T-helper 1 cell treated with Interleukin-12 subunit alpha and Interleukin-12 subunit beta and Interleukin-4 antibody, amounts not matched to agents 30 ng/mL and 1 ng/mL, for 36 hours (primary cell): ENCODE results near the gene RAB11FIP4. TPM values are rescaled to one million over a fixed set of nuclear protein-coding genes. Genes with fewer than 3 reads are reported as not detected.

Experiments
- intact Hi-C: fragments of 100-400 bp; cut with micrococcal nuclease; formaldehyde crosslinking; loops from one replicate; pipeline ENCODE4 v1.15.1; 2024
- total RNA-seq: library from RNA; stranded (reverse); gene quantifications from 2 replicates; pipeline ENCODE4 v1.2.3, GENCODE V29; 2022

RAB11FIP4 gene
- total RNA-seq, 1 donor from 2014 or later = 34.3 TPM

- intact Hi-C loops = no loop called here
Observed at GRCh38 chr17:31537565-31538011, 146.1 kb downstream of the RAB11FIP4 start.

DNA sequence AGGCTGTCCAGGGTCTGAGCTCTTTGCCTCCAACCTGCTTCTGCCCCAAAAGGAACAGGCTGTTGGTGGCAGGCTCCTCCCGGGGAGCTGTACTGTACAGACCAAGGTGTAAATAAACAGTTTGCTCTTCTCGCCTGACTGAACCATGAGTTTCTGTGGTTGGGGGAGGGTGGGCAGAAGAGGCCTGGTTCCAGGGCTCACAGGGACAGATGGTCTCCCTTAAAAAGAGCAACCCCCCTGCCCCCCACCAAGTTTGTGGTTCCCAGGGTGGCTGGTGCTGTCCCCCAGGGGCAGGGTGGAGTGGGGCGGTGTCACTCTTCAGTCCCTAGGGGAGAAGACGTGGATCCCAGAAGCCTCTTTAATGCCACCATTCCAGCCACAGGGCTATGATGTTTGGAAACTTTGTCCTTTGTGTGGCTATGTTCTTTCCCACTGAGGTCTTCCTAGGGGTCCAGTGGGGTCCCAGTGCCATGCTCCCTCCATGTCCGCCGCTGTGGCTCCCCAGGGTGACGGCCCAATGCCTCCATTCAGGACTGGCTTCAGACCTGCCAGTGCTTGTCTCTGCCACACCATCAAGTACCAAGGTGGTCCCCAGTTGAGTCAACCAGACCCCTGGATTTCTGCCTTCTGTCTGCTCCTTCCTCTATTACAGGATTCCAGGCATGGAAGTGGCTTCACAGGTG is 146.7 kb downstream of the RAB11FIP4 start:
- intact Hi-C loops = no loop called here

DNA sequence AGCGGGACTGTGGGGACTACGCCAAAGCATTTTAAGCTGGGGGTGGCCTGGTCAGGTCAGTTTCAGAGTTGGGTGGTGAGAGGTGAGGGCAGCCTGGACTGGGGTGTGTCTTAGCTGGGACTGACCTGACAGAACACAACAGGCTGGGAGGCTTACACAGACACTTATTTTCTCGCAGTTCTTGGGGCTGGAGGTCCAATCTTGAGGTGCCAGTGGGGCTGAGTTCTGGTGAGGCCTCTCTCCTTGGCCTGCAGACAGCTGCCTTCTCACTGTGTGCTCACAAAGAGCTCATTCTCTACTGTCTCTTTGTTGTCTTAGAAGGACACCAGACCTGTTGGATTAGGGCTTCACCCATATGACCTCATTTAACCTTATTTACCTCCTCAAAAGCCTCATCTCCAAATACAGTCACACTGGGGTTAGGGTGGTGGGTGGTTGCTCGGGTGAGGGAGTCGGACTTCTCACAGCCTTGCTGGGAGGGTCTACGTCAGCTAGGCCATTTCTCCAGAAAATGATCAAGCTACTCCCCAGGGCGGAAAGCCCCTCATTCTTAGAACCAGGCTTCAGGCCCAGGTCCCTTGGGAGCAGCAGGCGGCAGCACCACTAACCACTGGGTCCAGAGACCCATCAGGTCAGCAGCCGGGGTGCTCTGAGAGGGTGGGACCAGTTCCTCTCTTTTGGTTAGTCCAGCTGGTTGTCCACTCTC is 149.3 kb downstream of the RAB11FIP4 start:
- intact Hi-C loops = no loop called here

GRCh38 chr17:31541559-31541958 is 150.1 kb downstream of the RAB11FIP4 start:
- intact Hi-C loops = no loop called here

- intact Hi-C loops = no loop called here
Observed at GRCh38 chr17:31544186-31544585, 152.7 kb downstream of the RAB11FIP4 start.

- intact Hi-C loops = loop anchor here (5.0 kb wide), 1 partner anchor 356 kb away; the partner anchor contains the start of gene UTP6
Observed at GRCh38 chr17:31546650-31547049, 155.2 kb downstream of the RAB11FIP4 start.

- intact Hi-C loops = loop anchor here (2.0 to 5.0 kb wide), 4 partner anchors 60 to 354 kb away; partner anchors contain the start of genes EVI2A and UTP6
Observed at GRCh38 chr17:31548709-31549108, 157.2 kb downstream of the RAB11FIP4 start.

DNA sequence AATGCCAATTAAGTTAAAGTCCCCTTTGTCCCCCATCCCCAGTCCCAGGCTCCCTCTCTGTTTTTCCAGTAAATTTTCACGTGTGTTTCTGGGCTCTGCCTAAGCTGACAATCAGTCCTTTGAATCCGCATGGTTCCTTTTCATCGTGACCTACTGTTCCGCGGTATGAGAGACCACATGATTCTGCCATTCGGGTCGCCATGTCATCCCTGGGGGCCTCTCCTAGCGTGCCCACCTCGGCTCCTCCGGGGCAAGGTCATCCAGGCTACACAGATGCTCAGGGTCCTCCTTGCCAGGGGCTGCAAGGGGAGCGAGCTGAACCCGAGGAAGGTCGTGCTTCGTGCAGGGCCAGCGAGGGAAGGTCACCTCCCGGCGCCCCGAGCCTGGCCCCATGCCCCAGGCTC is 157.6 kb downstream of the RAB11FIP4 start:
- intact Hi-C loops = loop anchor here (2.0 to 5.0 kb wide), 4 partner anchors 60 to 353 kb away; partner anchors contain the start of genes EVI2A and UTP6

DNA sequence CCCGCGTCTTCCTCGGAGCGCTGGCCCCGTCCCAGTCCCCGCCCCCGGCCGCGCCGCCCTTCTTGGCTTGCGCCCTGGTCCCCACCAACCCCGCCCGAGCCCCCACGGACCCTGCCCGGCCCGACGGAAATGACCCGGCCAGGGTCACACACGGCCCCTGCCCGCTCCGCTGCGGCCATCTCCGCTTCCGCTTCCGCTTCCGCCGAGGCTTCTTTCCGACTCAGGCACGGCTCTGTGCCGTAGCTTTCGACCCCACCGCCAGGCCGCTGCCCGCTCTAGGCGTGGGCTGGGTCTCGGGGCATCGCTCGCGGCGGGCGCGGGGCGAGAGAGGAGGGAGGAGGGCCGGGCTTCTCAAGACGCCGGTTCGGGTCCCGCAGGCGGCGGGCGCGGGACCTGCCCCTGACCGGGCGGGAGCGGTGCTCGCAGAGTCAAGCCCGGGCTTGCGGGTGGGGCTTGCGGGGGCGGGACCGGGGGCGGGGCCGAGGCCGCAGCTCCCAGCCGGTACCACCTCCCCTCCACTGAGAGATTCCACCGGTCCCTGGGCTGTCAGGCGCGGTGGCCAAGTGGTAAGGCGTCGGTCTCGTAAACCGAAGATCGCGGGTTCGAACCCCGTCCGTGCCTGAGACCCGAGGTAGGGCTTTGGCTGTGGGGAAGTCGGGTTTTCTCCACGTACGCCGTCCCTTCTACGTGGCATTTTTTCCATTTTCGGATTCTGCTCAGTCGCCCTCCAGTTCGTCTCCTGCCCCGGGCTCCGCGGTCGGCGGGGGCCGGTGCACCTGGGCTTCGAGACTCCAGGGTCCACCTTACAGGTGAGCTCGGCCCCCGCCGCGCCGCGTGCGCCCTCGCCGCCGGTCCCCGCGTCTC is 158.3 kb downstream of the RAB11FIP4 start:
- intact Hi-C loops = loop anchor here (1.0 to 5.0 kb wide), 8 partner anchors 9 to 1789 kb away; partner anchors contain the start of genes EVI2A and UTP6

DNA sequence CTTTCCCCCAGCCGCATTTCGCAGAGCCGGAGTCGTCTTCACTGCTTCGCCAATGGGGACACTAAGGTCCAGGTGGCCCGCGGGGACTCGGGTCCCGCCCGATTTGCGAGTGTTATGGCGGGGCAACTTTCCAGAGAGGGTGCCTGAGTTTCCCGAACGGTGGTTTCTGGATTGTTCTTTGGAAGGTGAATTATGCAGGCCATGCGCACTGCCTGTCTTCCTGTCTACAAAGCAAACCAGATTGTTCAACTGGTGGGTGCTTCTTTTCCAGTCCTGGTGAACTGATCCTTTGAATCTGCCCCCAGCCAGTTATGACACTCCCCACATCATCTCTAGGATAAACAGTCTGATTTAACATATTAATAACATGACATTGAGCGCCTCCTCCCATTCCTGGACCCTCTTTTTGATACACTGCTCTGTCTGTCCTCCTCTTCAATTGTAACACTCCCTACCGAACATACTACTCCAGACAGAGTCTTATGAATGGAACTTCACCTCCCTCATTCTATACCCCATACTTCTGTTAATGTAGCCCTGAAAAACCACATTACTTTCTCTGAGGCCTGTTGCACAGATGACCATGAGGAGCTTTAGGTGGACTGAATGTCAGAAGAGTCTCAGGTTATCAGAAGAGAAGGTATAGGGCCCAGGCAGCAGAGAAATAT is 159.0 kb downstream of the RAB11FIP4 start:
- intact Hi-C loops = loop anchor here (1.0 to 5.0 kb wide), 4 partner anchors 8 to 1790 kb away; no protein-coding TSS in a partner anchor

DNA sequence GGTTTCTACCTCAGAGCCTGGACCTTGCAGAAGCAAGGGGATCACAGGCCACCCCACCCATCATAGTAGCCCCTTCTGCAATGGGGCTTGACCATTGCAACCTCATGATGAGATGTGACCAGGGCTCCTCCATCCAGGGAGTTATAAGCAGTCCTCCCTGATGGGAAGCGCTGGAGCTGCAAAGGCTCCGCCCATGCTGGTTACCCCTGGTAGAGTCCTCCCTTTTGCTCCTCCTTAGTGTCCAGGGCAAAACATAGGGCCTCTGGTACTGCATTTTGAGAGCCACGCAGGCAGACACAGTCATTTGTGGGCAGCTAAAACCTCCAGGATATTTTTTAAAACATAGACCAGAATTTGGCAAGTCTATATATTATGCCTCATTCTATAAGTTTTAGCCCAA is 161.1 kb downstream of the RAB11FIP4 start:
- intact Hi-C loops = loop anchor here (5.0 kb wide), 1 partner anchor 130 kb away; no protein-coding TSS in a partner anchor

GRCh38 chr17:31553506-31553905 is 162.0 kb downstream of the RAB11FIP4 start:
- intact Hi-C loops = loop anchor here (5.0 kb wide), 1 partner anchor 129 kb away; no protein-coding TSS in a partner anchor

GRCh38 chr17:31554930-31555329 is 163.5 kb downstream of the RAB11FIP4 start:
- intact Hi-C loops = loop anchor here (5.0 kb wide), 1 partner anchor 127 kb away; no protein-coding TSS in a partner anchor

DNA sequence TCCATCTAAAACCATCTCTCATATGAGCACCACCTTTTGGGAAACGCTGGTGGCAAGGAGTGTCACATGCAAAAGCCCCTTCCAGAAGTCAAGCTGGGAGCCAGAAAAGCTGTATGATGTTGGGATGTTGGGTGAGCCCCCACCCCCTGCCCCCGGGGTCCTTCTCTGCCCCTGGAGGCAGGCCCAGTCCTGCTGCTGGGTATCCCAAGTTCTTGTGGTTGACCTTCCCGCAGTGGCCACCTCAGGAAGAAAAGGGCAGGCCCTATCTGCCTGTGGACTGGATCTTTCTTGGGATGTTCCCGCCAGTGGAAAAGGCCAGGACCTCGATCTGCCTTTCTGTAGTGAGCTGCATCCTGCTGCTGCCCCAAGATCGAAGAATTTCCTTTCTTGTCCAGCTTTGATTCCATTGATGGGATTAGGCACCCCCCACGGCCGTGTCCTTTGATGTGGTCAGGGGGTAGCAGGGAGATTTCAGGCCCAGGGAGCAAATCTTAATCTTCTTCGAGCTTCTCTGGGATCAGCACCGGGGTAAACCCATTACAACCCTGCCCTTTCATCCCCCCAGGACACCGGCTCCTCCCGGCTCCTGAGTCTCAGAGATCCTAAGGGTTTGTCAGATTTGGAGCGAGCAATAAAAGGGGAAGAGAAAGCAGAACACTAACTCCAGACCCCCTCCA is 165.6 kb downstream of the RAB11FIP4 start:
- intact Hi-C loops = no loop called here

GRCh38 chr17:31558748-31559583 is 167.5 kb downstream of the RAB11FIP4 start:
- intact Hi-C loops = loop anchor here (1.0 to 2.0 kb wide), 3 partner anchors 9 to 283 kb away; no protein-coding TSS in a partner anchor

- intact Hi-C loops = loop anchor here (2.0 kb wide), 1 partner anchor 73 kb away; no protein-coding TSS in a partner anchor
Observed at GRCh38 chr17:31559584-31560501, 168.4 kb downstream of the RAB11FIP4 start.

DNA sequence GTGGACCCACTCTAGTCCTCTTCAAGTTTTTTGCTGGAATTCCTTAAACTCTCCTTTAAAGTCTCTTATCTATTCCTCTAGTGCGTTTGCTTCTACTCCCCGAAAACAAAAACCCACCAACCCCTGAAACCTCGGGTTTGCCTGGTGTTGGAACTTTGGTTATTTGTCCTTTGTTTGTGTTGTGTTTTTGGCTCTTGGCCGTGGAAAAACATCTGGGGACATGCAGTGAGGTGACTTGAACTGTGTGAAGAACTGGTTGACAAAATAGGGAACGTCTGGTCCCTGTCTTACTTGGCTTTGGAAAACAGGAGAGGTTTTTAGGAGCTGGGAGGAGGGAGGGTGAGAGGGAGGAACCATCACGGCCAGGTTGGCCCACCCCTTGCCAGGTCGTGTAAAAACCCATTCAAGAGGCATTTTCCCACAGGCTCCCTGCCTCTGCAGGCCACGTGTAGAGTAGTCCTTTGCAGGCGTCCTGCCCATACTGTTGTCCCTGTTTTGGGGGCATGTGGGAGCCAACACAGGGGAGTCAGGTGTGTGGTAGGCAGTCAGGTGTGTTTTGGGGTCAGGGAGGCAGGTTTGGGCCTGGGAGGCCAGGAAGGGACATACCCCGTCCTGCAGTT is 169.3 kb downstream of the RAB11FIP4 start:
- intact Hi-C loops = no loop called here
